GM12864 (cell line): ENCODE results near the gene TPST1.
"Not testable (repeated sequence)": the region's sequence is repeated elsewhere in the genome, so short reads cannot be mapped to it uniquely, and the experiment has no call there.

Experiments
- DNase-seq: peaks from one replicate; pipeline ENCODE4 v3.0.0-alpha.2; 2011; ENCODE audit warnings: low read depth
- H3K4me3 ChIP-seq: 2 replicates; pipeline ENCODE4 v1.5.1; 2011; ENCODE audit warnings: mild to moderate bottlenecking, low read depth, low read length, control low read depth
- TF ChIP-seq, protein P1 (sequence below): IDR thresholded peaks from 2 replicates; pipeline ENCODE4 v1.5.1; 2011; ENCODE audit warnings: low read depth, mild to moderate bottlenecking, moderate library complexity, low read length, control low read depth, inconsistent platforms; ENCODE audit errors: missing control alignments

The TPST1 gene

DNA sequence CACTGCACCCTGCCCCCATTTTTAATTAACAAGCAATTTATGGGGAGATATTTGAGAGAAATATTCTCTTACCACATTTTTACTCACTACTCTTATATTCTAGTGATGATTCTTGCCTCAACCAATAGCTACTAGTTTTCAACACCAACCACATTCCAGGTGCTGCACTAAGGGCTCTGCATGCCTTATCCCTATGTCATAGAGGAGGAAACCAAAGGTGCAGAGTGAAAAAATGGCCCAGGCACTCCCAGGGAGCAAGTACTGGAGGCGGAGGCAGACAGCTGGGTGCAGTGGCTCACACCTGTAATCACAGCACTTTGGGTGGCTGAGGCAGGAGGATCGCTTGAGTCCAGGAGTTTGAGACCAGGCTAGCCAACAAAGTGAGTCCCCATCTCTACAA is 35.5 kb upstream of the TPST1 start:
- DNase-seq: no peak
- TF ChIP-seq, protein P1, sequence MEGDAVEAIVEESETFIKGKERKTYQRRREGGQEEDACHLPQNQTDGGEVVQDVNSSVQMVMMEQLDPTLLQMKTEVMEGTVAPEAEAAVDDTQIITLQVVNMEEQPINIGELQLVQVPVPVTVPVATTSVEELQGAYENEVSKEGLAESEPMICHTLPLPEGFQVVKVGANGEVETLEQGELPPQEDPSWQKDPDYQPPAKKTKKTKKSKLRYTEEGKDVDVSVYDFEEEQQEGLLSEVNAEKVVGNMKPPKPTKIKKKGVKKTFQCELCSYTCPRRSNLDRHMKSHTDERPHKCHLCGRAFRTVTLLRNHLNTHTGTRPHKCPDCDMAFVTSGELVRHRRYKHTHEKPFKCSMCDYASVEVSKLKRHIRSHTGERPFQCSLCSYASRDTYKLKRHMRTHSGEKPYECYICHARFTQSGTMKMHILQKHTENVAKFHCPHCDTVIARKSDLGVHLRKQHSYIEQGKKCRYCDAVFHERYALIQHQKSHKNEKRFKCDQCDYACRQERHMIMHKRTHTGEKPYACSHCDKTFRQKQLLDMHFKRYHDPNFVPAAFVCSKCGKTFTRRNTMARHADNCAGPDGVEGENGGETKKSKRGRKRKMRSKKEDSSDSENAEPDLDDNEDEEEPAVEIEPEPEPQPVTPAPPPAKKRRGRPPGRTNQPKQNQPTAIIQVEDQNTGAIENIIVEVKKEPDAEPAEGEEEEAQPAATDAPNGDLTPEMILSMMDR: no peak
- no peak overlapping the region for H3K4me3 ChIP-seq

DNA sequence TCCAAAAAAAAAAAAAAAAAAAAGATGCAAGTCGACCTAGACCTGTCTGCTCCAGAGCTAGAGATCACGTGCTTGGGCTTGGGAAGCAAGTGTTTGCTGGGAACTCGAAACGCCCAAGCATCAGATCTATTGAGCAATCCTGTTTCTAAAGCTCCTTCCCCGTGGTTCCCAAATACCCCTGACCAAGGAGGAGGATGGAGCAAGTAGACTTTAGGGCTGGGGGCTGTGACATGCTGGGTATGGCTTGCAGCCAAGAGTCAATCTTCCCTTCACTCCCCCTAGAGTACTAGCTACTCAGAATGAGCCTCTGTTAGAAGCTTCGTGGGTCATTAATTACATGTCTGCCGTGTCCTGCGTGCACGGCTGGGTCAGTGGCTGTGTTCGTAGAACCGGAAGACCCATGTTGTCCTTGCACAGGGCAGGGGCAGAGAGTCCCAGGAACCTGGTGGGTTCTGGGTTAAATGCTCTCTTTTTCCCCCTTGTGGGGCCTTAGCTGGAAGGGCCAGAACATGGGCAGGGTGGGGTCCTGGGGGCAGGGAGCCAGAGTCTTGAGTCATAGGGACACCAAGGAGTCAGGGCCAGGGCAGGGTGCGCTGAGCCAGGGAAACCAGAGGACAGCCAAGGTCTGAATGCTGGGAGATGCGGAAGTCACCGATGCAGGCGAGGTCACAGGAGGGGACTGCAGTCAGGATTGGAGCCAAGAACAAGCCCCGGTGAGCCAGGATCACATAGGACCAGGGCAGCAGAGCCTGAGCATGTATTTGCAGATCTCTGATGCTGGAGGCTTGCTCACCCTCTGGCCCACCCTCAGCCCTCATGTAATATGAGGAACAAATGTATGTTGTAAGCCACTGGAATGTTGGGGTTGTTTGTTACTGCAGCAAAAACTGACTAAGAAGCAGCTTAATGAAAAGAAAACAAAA is 34.6 kb upstream of the TPST1 start:
- TF ChIP-seq, protein P1: no peak
- H3K4me3 ChIP-seq: no peak overlapping the region
- DNase-seq: no peak

DNA sequence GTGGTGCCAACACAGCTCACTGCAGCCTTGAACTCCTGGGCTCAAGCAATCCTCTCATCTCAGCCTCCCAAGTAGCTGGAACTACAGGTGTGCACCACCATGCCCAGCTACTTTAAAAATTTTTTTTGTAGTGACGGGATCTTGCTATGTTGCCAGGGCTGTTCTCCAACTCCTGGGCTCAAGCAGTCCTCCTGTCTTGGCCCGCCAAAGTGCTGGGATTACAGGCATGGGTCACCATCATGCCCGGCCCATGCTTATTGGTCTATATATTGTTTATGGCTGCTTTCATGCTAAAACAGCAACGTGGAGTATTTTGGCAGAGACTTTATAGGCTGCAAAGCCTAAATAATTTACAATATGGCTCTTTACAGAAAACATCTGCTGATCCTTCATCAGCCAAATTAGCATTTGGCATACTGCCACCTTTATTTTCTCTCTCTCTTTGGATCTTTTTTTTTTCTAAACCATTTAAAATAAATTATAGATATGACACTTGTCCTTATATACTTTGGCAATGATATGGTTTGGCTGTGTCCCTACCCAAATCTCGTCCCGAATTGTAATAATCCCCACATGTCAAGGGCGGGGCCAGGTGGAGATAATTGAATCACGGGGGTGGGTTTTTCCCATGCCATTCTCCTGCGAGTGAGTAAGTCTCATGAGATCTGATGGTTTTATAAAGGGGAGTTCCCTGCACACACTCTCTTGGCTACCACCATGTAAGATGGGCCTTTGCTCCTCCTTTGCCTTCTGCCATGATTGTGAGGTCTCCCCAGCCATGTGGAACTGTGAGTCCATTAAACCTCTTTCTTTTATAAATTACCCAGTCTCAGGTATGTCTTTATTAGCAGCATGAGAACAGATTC is 32.4 kb upstream of the TPST1 start:
- not testable (repeated sequence) for DNase-seq, H3K4me3 ChIP-seq

DNA sequence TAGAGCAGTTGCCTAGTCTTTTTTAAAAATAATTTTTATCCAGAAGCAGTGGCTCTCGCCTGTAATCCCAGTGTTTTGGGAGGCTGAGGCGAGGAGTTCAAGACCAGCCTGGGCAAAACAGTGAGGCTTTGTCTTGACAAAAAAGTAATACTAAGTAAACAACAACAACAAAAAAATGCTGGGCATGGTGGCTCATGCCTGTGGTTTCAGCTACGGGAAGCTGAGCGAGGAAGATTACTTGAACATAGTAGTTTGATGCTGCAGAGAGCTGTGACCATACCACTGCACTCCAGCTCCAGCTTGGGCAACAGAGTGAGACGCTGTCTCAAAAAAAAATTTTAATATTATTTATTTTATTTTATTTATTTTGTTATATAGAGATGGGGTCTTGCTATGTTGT is 31.3 kb upstream of the TPST1 start:
- no peak for DNase-seq
- TF ChIP-seq, protein P1: no peak
- no peak overlapping the region for H3K4me3 ChIP-seq

DNA sequence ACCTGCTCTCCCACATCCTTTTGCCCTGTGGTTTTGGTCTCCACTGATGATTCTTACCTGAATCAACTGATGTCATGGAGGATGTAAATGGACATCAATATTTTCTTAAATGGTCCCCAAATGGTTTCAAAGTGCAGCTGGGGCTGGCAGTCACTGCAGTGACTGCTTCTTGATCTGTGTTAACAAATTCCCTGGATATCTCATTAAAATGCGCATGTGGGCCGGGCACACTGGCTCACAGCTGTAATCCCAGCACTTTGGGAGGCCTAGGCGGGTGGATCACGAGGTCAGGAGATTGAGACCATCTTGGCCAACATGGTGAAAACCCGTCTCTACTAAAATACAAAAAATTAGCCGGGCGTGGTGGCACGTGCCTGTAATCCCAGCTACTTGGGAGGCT is 30.1 kb upstream of the TPST1 start:
- not testable (repeated sequence) for H3K4me3 ChIP-seq

DNA sequence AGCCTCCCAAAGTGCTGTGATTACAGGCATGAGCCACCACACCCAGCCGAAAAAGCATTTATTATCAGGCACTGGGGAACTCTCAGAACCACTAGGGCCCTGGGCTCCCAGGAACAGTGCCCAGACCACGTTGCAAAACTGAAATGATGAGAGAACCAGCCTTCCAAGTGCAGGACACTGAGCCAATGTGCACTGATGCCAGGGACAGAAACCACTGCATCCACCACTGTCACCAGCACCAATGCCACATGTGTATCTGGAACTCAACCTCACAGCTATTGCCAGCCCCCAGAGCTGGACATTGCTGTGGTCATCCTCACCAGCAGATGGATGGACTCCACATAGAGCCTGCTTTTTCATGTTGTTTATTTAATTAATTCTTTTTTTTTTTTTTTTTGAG is 28.2 kb upstream of the TPST1 start:
- TF ChIP-seq, protein P1: no peak
- no peak for DNase-seq
- no peak overlapping the region for H3K4me3 ChIP-seq

More for the DNA sequence above, 30.1 kb upstream of the TPST1 start:
- not testable (repeated sequence) for DNase-seq

DNA sequence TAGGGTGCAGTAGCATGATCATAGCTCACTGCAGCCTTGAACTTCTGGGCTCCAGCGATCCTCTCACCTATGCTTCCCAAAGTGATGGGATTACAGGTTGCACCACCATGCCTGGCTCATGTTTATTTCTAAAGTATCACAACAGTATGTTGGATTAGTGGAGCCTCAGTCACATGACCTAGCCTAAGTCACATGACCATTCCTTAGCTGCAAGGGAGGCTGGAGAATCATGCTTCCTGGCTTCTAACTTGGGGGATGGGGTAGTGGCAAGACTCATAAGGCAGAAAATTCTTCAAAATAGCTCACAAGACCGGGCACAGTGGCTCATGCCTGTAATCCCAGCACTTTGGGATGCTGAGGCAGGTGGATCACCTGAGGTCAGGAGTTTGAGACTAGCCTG is 26.9 kb upstream of the TPST1 start:
- DNase-seq: no peak
- no peak overlapping the region for H3K4me3 ChIP-seq
- TF ChIP-seq, protein P1: no peak
